Hepatocyte (in vitro differentiated cells): ENCODE results near the gene TCF4.

Experiments
- CTCF ChIP-seq: fragments of 200-600 bp; sonication (generic); IDR thresholded peaks from 2 replicates; pipeline ENCODE4 v1.5.1; 2016; ENCODE audit warnings: antibody characterized with exemption, mild to moderate bottlenecking; ENCODE audit not compliant: poor library complexity
- EZH2 ChIP-seq: fragments of 200-600 bp; sonication (generic); IDR thresholded peaks from 2 replicates; pipeline ENCODE4 v1.6.1; 2016; ENCODE audit warnings: antibody characterized with exemption, mild to moderate bottlenecking, borderline replicate concordance

- no peak for TF ChIP-seq CTCF
- no peak for TF ChIP-seq EZH2
These were observed 184.5 kb downstream of the TCF4 start for GRCh38 chr18:55403421-55403949.
